GM18909 (cell line): ENCODE data around the gene PYROXD2.

Experiments
- ATAC-seq: cut with Tn5 transposase; IDR thresholded peaks from one replicate; pipeline ENCODE4 v1.9.1; 2021; ENCODE audit warnings: mild to moderate bottlenecking; ENCODE audit not compliant: unreplicated experiment, poor library complexity

PYROXD2 gene

DNA sequence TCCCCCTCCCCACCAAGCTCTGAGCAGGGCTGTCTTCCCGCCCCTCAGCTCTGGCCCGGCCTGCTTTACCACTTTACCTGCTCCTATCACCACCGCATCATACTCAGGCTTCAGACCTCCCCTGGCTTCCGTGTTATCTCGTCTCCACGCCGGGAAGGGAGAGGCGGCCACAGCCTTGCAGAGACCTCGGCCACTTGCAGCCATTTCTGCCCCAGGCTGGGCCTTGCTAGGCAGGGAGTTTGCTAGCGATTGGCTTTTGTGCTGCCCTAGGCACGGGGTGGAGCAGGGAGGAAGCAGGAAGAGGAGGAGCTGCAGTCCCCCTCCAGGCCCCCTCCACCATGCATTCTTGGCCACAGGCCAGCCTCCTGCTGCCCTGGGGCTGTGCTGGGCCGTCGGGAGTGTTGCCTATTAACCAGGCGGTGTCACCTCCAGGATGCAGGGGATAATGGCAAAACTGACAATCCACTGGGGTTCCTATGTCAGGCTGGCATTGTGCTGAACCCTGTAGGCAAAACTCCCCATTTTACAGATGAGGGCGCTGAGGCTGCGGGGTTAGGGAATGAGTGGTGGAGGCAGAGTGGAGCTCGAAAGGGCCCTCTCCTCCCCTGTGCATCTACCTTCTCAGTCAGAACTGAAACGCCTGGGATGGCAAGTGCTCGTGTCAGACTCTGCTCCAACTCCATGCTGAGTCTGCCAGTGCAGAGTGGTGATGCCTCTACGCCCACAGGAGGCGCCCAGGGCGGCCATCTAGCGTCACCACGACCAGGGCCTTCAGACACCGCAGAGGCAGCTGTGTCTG is at the start of gene PYROXD2:
Gene PYROXD2 (minus strand): TSS at position 251 of the 799 bp plus-strand sequence. CDS start 47 bp downstream, at position 204.
- peak; percentile 59 for ATAC-seq

- no peak for ATAC-seq
Measured at GRCh38 chr10:98463976-98464754, 49.2 kb upstream of the PYROXD2 start.

GRCh38 chr10:98463016-98463415 is 48.0 kb upstream of the PYROXD2 start:
- ATAC-seq: no peak

DNA sequence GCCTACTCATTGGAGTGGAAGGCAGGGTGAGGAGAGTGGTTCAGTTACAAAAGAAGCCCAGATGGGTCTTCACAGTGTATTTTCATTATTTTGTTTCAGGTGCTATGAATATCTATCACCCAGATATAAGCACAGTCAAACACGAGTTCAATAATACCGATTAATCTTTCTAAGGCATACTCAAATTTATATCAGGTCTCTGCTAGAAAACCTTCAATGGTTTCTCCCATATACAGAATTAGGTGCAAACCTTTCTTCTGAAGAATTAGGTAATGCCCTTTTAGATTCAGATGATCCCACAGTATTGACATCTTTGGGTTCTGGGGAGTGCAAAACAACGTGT is 46.5 kb upstream of the PYROXD2 start:
- ATAC-seq: no peak

GRCh38 chr10:98460837-98461499 is 46.0 kb upstream of the PYROXD2 start:
- ATAC-seq: no peak

GRCh38 chr10:98458809-98459784 is 44.1 kb upstream of the PYROXD2 start:
- ATAC-seq: no peak

- no peak for ATAC-seq
Measured at GRCh38 chr10:98457721-98458120, 42.7 kb upstream of the PYROXD2 start.

GRCh38 chr10:98456686-98457482 is 41.9 kb upstream of the PYROXD2 start:
- no peak for ATAC-seq

- ATAC-seq: no peak
Measured at GRCh38 chr10:98456043-98456570, 41.1 kb upstream of the PYROXD2 start.

DNA sequence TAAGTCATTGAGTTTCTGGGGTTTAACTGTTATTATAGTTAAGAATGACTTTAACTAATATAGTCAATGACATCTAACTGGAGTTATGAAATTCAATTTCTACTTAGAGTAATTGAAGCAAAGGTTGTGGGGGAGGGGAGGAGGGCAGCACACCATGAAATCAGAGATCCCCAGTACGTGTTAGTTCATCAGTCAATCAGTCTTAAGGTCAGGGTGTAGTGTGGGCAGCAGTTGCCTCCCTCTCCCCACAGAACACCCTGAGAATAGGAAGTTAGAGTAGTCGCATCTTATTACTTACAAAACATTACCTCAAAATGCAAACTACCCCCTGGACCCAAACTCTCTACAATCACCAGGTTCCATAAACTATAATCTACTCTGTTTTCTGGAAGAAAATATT is 38.7 kb upstream of the PYROXD2 start:
- ATAC-seq: no peak

DNA sequence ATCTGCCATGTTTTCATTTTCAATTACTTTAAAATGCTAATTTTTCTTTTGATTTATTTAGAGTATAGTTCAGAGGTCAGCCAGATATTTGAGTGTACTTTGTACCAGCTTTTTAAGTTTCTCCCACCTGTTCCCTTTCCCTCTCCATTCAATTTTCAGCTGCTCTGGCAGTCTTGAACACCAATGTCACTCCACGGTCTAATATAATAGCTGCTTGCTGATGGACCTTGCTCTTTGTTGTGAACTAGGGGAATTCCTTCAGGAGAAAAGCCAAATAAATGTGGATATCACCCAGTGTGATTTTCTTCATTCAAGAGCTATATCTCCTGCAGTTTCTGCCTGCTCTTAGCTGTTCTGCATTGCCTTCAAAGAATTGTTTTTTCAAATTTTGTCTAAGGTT is 35.6 kb upstream of the PYROXD2 start:
- no peak for ATAC-seq

DNA sequence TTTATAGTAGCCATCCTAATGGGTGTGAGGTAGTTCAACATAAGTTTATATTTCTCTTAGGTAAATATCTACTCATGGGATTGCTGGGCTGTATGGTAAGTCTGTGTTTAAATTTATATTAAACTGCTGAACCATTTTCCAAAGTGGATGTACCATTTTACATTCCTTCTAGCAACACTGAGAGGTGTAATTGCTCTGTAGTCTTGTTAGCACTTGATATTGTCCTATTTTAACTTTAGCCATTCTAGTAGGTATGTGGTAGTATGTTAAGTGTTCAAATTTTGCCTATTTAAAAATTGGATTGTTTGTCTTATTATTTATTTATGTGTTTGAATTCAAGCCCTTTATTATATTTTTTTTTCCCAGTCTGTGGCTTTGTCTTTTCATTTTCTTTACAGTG is 34.3 kb upstream of the PYROXD2 start:
- no peak for ATAC-seq

- ATAC-seq: peak; percentile 89
Measured at GRCh38 chr10:98446661-98447221, 31.8 kb upstream of the PYROXD2 start, which contains the start of gene HPS1. Gene HPS1 (minus strand): TSS chr10:98446935. CDS start chr10:98443240, 3,695 bp downstream.

DNA sequence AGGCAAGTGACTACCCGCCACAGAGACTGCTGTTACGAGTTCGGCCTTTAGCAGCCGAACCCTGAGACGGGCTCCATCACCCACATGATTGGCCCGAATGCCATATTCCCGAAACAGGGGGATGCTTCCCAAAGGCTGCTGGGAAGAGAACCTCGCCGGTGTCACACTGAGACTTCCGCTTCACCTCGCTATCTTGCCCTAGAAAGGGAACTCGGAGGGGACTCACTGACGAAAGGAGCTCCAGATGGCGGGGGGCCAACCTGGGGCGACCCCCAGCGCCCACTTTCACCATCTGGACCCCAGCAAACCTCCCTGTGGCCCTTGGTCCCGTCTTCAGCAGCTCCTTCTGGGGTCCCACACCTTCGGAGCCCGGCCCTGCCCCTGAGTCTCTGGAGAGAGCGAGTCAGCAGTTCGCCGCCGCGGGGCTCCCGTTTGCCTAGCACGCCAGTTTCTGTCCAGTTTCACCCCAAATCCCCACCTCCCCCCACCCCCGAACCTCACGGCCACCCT is 31.2 kb upstream of the PYROXD2 start:
- ATAC-seq: peak; percentile 40

DNA sequence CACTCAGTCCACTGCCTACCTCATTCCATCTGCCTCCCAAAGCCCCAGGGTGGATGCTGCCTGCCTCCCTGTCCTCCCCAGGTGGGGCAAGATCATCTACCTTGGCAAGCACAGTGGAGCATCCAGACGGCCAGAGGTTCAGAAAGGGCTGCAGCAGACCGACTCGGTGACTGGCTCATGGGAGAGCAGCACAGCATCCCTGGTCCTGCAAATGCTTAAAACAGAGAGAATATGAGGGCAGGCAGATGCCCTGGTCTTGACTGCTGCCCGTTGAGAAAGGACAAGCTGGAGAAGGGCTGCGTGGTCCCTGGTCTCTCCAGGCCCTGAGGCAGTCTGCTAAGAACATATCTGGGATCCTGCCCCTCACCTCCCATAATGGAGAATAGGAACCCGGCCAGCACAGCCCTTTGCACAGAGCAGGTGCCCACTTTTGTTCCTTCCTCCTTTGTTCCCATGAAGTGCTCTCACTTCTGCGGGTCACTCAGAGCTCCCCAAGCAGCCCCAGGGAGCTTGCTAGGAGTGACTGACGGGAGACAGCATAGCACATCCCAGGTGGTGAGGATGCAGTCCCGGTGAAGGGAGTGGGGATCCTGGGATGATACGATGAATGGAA is 30.3 kb upstream of the PYROXD2 start:
- ATAC-seq: no peak

DNA sequence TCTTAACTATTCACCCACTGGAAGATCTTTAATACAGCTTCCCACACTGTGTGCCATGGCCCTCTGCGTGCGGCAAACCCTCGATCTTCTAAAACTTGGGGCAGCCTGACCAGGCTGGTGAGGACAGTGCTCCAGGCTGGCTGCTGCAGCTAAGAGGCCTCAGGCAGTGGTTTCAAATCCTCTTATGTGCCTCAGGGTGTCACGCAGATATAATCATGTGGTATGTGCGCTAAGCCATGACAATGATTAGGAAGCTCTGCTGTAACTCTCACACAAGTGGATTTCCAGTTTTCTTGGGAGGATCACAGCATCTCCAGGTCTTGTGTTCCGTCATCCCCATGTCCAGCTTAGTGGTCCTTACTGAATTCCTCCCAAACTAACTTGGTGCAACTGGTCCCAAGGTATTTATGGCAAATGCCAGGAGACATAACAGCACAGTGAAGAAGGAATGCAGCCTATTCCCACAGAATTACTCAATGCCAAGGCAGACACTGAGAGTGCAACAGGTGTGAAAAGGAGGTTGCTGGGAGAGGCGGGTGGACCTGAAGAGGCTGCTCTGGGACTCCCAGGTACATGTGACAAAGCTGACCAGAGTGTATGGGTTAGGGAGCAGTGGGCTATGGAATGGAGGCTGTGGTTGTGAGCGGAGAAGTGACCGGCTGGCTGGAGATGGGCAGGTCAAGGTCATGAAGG is 29.5 kb upstream of the PYROXD2 start:
- ATAC-seq: no peak

GRCh38 chr10:98438715-98439114 is 23.7 kb upstream of the PYROXD2 start:
- no peak for ATAC-seq
